ENCODE measurements around the gene PEAK3. TPM values are rescaled to one million over a fixed set of nuclear protein-coding genes. Genes with fewer than 3 reads are reported as not detected.

The PEAK3 gene
- total and polyA plus RNA-seq, 10 of the 15 experiments (the other 5 are each of a cell fraction or from before 2014, with no cell fraction given) = 0.03 to 0.10 (median 0.05) TPM; not detected in 7

- RAD21 ChIA-PET (ENCODE audit: unreplicated experiment) = interaction anchor here (1.3 kb wide), 1 partner anchor 19 kb away, joined by 4 read pairs; no protein-coding TSS in a partner anchor
- H3K27me3 ChIP-seq (replicated peaks in 1 of 2; ENCODE audit: control insufficient read depth in 2 of 2, insufficient read depth in 2 of 2, low read length in 1 of 2) = no peaks in the 10 kb centered on the region
- H3K79me2 ChIP-seq (ENCODE audit: control insufficient read depth, insufficient read depth, low read length) = peaks cover 53% of the 10 kb centered on the region
- CTCF ChIA-PET = interaction anchor here (0.8 kb wide), 1 partner anchor 405 kb away, joined by 3 read pairs; no protein-coding TSS in a partner anchor
- H3K9me3 ChIP-seq (replicated peaks; ENCODE audit: control insufficient read depth, insufficient read depth, low read length) = no peaks in the 10 kb centered on the region
- 89% methylated on average over 8 of the region's 8 CpGs for WGBS (ENCODE audit: insufficient coverage, insufficient replicate concordance, low lambda C conversion rate, missing lambda C conversion rate)
- no peak overlapping the region for H3K27ac ChIP-seq (ENCODE audit: control insufficient read depth, insufficient read depth)
- SMC1A ChIA-PET (ENCODE audit: uncharacterized antibody, unreplicated experiment) = interaction anchor here (1.7 kb wide), 1 partner anchor 15 kb away, joined by 4 read pairs; no protein-coding TSS in a partner anchor
- intact Hi-C loops (cut with micrococcal nuclease; ENCODE audit: unreplicated experiment) = no loop called here
- H3K4me3 ChIP-seq = no peak overlapping the region
- no peak for FAIRE-seq
- peaks cover 13 to 48% of the 10 kb centered on the region in 2 experiments; a peak in 3 of 4 replicates for H3K36me3 ChIP-seq (ENCODE audit: control insufficient read depth in 2 of 2, insufficient read depth in 2 of 2, low read length in 1 of 2)
- H4K20me1 ChIP-seq (ENCODE audit: control insufficient read depth, insufficient read depth) = peaks cover 24% of the 10 kb centered on the region
- no TSS peak for BruUV-seq (replicated peaks)
- POLR2A ChIA-PET = no interaction called here
- in situ Hi-C loops (cut with MboI) = no loop called here
- H3K4me1 ChIP-seq (ENCODE audit: control insufficient read depth, insufficient read depth, low read length) = peaks cover 8% of the 10 kb centered on the region
- no peak overlapping the region for H2AFZ ChIP-seq (ENCODE audit: control insufficient read depth, low read depth, low read length)
- no peak for ATAC-seq
- no peak overlapping the region for H3K4me2 ChIP-seq (ENCODE audit: control insufficient read depth, insufficient read depth)
- H3K9ac ChIP-seq (ENCODE audit: control insufficient read depth, insufficient read depth, low read length) = no peak overlapping the region
- no peak for DNase-seq (ENCODE audit: low read depth, low spot score)
- TF ChIP-seq ZSCAN29 (IDR thresholded peaks at IDR 0.05) (no peak), EGR1 (IDR thresholded peaks at IDR 0.05; ENCODE audit: borderline replicate concordance in 1 of 2, low read depth in 2 of 2, low read length in 2 of 2) (no peak), JUND (IDR thresholded peaks at IDR 0.05; ENCODE audit: low read depth, low read length) (no peak), ZNF687 (IDR thresholded peaks at IDR 0.05) (no peak), BHLHE40 (IDR thresholded peaks at IDR 0.05; ENCODE audit: borderline replicate concordance in 1 of 2, low read depth in 2 of 2, low read length in 1 of 2) (no peak), CUX1 (IDR thresholded peaks at IDR 0.05; ENCODE audit: insufficient replicate concordance, low read depth, low read length) (no peak), CTCF (IDR thresholded peaks at IDR 0.05 in 2 of 3, conservative IDR thresholded peaks at IDR 0.05 in 1 of 3; ENCODE audit: control insufficient read depth in 2 of 3, extremely low read depth in 1 of 3, insufficient read depth in 1 of 3, low read depth in 3 of 3, low read length in 3 of 3) (no peak), NFXL1 (IDR thresholded peaks at IDR 0.05; ENCODE audit: borderline replicate concordance) (no peak), SKIL (IDR thresholded peaks at IDR 0.05; ENCODE audit: low read depth, poor library complexity, severe bottlenecking) (no peak)
These were observed 39.2 kb downstream of the PEAK3 start for GRCh38 chr19:2242816-2243215.
